GM18519 (cell line): Measurements from ENCODE around the gene PLA2G4C.

ENCODE experiments used
- ATAC-seq: cut with Tn5 transposase; IDR thresholded peaks from one replicate; pipeline ENCODE4 v1.9.1; 2021; ENCODE audit warnings: mild to moderate bottlenecking, moderate library complexity; ENCODE audit not compliant: unreplicated experiment, low FRiP score

Gene PLA2G4C

GRCh38 chr19:48061401-48062344 is 48.9 kb downstream of the PLA2G4C start:
- no peak for ATAC-seq

GRCh38 chr19:48060381-48060780 is 50.2 kb downstream of the PLA2G4C start:
- ATAC-seq = no peak

GRCh38 chr19:48059331-48059730 is 51.3 kb downstream of the PLA2G4C start:
- no peak for ATAC-seq

- no peak for ATAC-seq
Observed at GRCh38 chr19:48053856-48054255, 56.8 kb downstream of the PLA2G4C start.

GRCh38 chr19:48053076-48053475 is 57.5 kb downstream of the PLA2G4C start:
- no peak for ATAC-seq

- ATAC-seq = no peak
Observed at GRCh38 chr19:48051335-48052033, 59.1 kb downstream of the PLA2G4C start.

GRCh38 chr19:48044561-48044960 is 66.1 kb downstream of the PLA2G4C start:
- no peak for ATAC-seq

- ATAC-seq = no peak
Observed at GRCh38 chr19:48043675-48044258, 66.8 kb downstream of the PLA2G4C start, which contains the start of gene CABP5. TSS of gene CABP5 (minus strand) at chr19:48044079. CDS start at chr19:48043922, 157 bp downstream.

- no peak for ATAC-seq
Observed at GRCh38 chr19:48041877-48042580, 68.6 kb downstream of the PLA2G4C start.

GRCh38 chr19:48036765-48037164 is 73.9 kb downstream of the PLA2G4C start:
- ATAC-seq = no peak

- ATAC-seq = no peak
Observed at GRCh38 chr19:48033604-48034003, 77.0 kb downstream of the PLA2G4C start.

GRCh38 chr19:48030073-48030472 is 80.5 kb downstream of the PLA2G4C start:
- no peak for ATAC-seq

GRCh38 chr19:48029431-48029830 is 81.2 kb downstream of the PLA2G4C start:
- ATAC-seq = no peak

- ATAC-seq = no peak
Observed at GRCh38 chr19:48025480-48025879, 85.1 kb downstream of the PLA2G4C start.

- ATAC-seq = no peak
Observed at GRCh38 chr19:48023518-48023917, 87.1 kb downstream of the PLA2G4C start.

- no peak for ATAC-seq
Observed at GRCh38 chr19:48023011-48023410, 87.6 kb downstream of the PLA2G4C start.

GRCh38 chr19:48020686-48021085 is 89.9 kb downstream of the PLA2G4C start:
- no peak for ATAC-seq

- no peak for ATAC-seq
Observed at GRCh38 chr19:48010932-48011758, 99.5 kb downstream of the PLA2G4C start.

- ATAC-seq = no peak
Observed at GRCh38 chr19:48006762-48007161, 103.9 kb downstream of the PLA2G4C start.

- ATAC-seq = no peak
Observed at GRCh38 chr19:48004236-48004635, 106.4 kb downstream of the PLA2G4C start.
